HepG2 (cell line): ENCODE data around the gene OR51D1.

Experiments used
- CCAR2 ChIP-seq: fragments of 200-400 bp; formaldehyde crosslinking; optimal IDR thresholded peaks from 2 replicates; pipeline ENCODE3; 2018; ENCODE audit warnings: low read depth, mild to moderate bottlenecking, low read length, moderate library complexity
- CEBPB ChIP-seq: IDR thresholded peaks from 2 replicates; pipeline ENCODE4 v1.6.1; 2011; ENCODE audit warnings: low read depth, low read length, improper control_type of control experiment, borderline replicate concordance
- HDAC6 ChIP-seq: fragments of 200-600 bp; sonication (generic); IDR thresholded peaks from 2 replicates; pipeline ENCODE4 v1.7.0; 2017; ENCODE audit warnings: mild to moderate bottlenecking, antibody characterized with exemption, low read length, low read depth
- NFATC3 ChIP-seq: sonication (generic); formaldehyde crosslinking; IDR thresholded peaks from 2 replicates; pipeline ENCODE4 v1.5.1; 2020; ENCODE audit warnings: mild to moderate bottlenecking, missing genetic modification reagents
- ONECUT2 ChIP-seq: sonication (generic); formaldehyde crosslinking; IDR thresholded peaks from 2 replicates; pipeline ENCODE4 v1.4.0; 2020; ENCODE audit warnings: missing genetic modification reagents
- POLR2A ChIP-seq, 2 experiments: IDR thresholded peaks; 2 replicates each; pipeline ENCODE4 v1.6.1; 2011; ENCODE audit warnings: low read depth in 2 of 2, low read length in 2 of 2, mild to moderate bottlenecking in 1 of 2, moderate library complexity in 1 of 2; ENCODE audit not compliant: insufficient read depth in 1 of 2
- SIN3B ChIP-seq: fragments of 150-350 bp; IDR thresholded peaks from 2 replicates; pipeline ENCODE4 v1.6.1; 2014; ENCODE audit warnings: low read length
- SMAD3 ChIP-seq: sonication (generic); formaldehyde crosslinking; IDR thresholded peaks from 2 replicates; pipeline ENCODE4 v1.4.0; 2020; ENCODE audit warnings: missing genetic modification reagents
- TBL1XR1 ChIP-seq: fragments of 150-350 bp; IDR thresholded peaks from 2 replicates; pipeline ENCODE4 v1.6.1; 2014; ENCODE audit warnings: borderline replicate concordance, low read length; ENCODE audit not compliant: partially characterized antibody
- ZFX ChIP-seq: sonication (generic); formaldehyde crosslinking; IDR thresholded peaks from 2 replicates; pipeline ENCODE4 v1.4.0; 2020; ENCODE audit warnings: mild to moderate bottlenecking, low read depth, missing genetic modification reagents, moderate library complexity
- TF ChIP-seq, protein P1 (sequence below): IDR thresholded peaks from 2 replicates; pipeline ENCODE4 v1.6.1; 2016; ENCODE audit warnings: mild to moderate bottlenecking, missing biosample characterization, missing genetic modification reagents
- TF ChIP-seq, protein P2 (sequence below): fragments of 450-650 bp; IDR thresholded peaks from 2 replicates; pipeline ENCODE4 v1.6.1; 2017; ENCODE audit warnings: mild to moderate bottlenecking
- TF ChIP-seq, protein P3 (sequence below): sonication (generic); formaldehyde crosslinking; IDR thresholded peaks from 2 replicates; pipeline ENCODE4 v1.5.0; 2020; ENCODE audit warnings: mild to moderate bottlenecking, missing genetic modification reagents, moderate library complexity
- TF ChIP-seq, protein P4 (sequence below): sonication (generic); formaldehyde crosslinking; IDR thresholded peaks from 2 replicates; pipeline ENCODE4 v1.5.0; 2020; ENCODE audit warnings: mild to moderate bottlenecking, missing genetic modification reagents

DNA sequence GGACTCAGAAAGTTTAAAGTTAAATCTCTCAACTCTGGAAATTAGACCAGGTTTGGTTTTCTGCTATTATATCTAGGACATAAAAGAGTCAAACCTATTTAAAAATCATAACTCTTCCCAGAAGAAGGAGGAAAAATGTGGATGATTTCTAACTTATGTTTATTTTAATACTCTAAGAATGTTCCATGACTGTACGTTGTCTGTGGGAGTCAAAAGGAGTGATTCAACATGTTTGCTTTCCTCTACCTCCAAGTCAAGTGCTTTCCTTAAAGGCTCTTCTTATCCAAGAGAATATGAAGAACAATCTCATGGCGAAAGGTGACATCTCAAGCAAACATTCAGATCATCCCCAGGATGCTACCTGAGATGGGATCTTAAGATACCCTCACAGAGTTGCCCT, 28.1 kb downstream of the OR51D1 start:
- TF ChIP-seq CCAR2 = no peak
- TF ChIP-seq, protein P1, sequence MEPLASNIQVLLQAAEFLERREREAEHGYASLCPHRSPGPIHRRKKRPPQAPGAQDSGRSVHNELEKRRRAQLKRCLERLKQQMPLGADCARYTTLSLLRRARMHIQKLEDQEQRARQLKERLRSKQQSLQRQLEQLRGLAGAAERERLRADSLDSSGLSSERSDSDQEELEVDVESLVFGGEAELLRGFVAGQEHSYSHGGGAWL (CRISPR knock-in tag) = no peak
- no peak for TF ChIP-seq SMAD3 (CRISPR knock-in tag)
- TF ChIP-seq, protein P2, sequence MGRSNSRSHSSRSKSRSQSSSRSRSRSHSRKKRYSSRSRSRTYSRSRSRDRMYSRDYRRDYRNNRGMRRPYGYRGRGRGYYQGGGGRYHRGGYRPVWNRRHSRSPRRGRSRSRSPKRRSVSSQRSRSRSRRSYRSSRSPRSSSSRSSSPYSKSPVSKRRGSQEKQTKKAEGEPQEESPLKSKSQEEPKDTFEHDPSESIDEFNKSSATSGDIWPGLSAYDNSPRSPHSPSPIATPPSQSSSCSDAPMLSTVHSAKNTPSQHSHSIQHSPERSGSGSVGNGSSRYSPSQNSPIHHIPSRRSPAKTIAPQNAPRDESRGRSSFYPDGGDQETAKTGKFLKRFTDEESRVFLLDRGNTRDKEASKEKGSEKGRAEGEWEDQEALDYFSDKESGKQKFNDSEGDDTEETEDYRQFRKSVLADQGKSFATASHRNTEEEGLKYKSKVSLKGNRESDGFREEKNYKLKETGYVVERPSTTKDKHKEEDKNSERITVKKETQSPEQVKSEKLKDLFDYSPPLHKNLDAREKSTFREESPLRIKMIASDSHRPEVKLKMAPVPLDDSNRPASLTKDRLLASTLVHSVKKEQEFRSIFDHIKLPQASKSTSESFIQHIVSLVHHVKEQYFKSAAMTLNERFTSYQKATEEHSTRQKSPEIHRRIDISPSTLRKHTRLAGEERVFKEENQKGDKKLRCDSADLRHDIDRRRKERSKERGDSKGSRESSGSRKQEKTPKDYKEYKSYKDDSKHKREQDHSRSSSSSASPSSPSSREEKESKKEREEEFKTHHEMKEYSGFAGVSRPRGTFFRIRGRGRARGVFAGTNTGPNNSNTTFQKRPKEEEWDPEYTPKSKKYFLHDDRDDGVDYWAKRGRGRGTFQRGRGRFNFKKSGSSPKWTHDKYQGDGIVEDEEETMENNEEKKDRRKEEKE = no peak
- no peak for TF ChIP-seq SIN3B
- TF ChIP-seq TBL1XR1 = no peak
- no peak for TF ChIP-seq NFATC3 (CRISPR knock-in tag)
- no peak for TF ChIP-seq ZFX (CRISPR knock-in tag)
- TF ChIP-seq, protein P3, sequence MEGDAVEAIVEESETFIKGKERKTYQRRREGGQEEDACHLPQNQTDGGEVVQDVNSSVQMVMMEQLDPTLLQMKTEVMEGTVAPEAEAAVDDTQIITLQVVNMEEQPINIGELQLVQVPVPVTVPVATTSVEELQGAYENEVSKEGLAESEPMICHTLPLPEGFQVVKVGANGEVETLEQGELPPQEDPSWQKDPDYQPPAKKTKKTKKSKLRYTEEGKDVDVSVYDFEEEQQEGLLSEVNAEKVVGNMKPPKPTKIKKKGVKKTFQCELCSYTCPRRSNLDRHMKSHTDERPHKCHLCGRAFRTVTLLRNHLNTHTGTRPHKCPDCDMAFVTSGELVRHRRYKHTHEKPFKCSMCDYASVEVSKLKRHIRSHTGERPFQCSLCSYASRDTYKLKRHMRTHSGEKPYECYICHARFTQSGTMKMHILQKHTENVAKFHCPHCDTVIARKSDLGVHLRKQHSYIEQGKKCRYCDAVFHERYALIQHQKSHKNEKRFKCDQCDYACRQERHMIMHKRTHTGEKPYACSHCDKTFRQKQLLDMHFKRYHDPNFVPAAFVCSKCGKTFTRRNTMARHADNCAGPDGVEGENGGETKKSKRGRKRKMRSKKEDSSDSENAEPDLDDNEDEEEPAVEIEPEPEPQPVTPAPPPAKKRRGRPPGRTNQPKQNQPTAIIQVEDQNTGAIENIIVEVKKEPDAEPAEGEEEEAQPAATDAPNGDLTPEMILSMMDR (CRISPR knock-in tag) = no peak
- TF ChIP-seq POLR2A (IDR thresholded peaks at IDR 0.05; ENCODE audit: insufficient read depth in 1 of 2, low read depth in 2 of 2, low read length in 2 of 2) = no peak
- no peak for TF ChIP-seq ONECUT2
- TF ChIP-seq CEBPB = no peak
- TF ChIP-seq, protein P4, sequence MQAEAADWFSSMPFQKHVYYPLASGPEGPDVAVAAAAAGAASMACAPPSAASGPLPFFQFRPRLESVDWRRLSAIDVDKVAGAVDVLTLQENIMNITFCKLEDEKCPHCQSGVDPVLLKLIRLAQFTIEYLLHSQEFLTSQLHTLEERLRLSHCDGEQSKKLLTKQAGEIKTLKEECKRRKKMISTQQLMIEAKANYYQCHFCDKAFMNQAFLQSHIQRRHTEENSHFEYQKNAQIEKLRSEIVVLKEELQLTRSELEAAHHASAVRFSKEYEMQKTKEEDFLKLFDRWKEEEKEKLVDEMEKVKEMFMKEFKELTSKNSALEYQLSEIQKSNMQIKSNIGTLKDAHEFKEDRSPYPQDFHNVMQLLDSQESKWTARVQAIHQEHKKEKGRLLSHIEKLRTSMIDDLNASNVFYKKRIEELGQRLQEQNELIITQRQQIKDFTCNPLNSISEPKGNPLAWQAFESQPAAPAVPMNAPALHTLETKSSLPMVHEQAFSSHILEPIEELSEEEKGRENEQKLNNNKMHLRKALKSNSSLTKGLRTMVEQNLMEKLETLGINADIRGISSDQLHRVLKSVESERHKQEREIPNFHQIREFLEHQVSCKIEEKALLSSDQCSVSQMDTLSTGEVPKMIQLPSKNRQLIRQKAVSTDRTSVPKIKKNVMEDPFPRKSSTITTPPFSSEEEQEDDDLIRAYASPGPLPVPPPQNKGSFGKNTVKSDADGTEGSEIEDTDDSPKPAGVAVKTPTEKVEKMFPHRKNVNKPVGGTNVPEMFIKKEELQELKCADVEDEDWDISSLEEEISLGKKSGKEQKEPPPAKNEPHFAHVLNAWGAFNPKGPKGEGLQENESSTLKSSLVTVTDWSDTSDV (CRISPR knock-in tag) = no peak
- no peak for TF ChIP-seq HDAC6
